Measurements from ENCODE around the gene PTPRG. TPM values are rescaled to one million over a fixed set of nuclear protein-coding genes. Genes with fewer than 3 reads are reported as not detected.
"Not testable (repeated sequence)": the region's sequence is repeated elsewhere in the genome, so short reads cannot be mapped to it uniquely, and the experiment has no call there.

The PTPRG gene
- total RNA-seq, 1 experiment from 2014 or later = 69.3 TPM

DNA sequence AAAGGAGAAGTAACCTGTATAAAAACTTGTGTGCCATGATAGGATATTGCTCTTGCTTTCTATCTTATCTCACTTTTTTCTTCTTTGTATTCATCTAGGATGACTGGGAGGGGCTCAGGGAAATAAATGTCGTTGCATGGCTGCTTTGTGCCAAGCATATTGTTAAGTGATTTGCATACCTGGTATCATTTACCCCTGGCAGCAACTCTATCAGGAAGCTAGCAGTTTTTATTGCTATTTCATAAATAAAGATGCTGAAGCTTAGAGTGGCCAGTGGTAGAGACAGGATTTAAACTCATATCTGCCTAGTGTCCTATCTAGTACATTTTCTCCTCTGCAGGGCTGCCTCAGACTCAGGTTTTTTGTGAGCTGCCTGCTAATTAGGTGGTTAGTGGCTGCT lies 253.3 kb downstream of the PTPRG start:
- Histone ChIP-seq H2AK5ac (ENCODE audit: insufficient read length, low read length) (no peak overlapping the region), H2BK5ac (ENCODE audit: insufficient read length, low read length) (no peak overlapping the region), H3K27me3 (ENCODE audit: insufficient read depth, low read length) (no peaks in the 10 kb centered on the region), H3K14ac (ENCODE audit: insufficient read depth, low read length) (no peak overlapping the region), H2AFZ (ENCODE audit: low read length) (no peak overlapping the region), H2BK20ac (ENCODE audit: low read depth, low read length, poor library complexity, severe bottlenecking) (no peak overlapping the region), H3K23me2 (ENCODE audit: insufficient read length, low read depth, low read length, poor library complexity, severe bottlenecking) (no peaks in the 10 kb centered on the region), H4K5ac (ENCODE audit: insufficient read length, low read depth, low read length) (no peak overlapping the region), H3K18ac (ENCODE audit: insufficient read length, low read depth, low read length) (no peak overlapping the region), H4K20me1 (ENCODE audit: control insufficient read depth, insufficient read depth, insufficient read length) (no peaks in the 10 kb centered on the region), H2BK15ac (ENCODE audit: low read depth, low read length) (no peak overlapping the region), H4K8ac (replicated peaks; ENCODE audit: insufficient read length, low read depth, low read length) (no peak overlapping the region), H3K9ac (ENCODE audit: extremely low read depth, insufficient read length, low read length) (no peak overlapping the region), H3K4ac (ENCODE audit: low read depth, low read length) (no peak overlapping the region), H2BK12ac (ENCODE audit: insufficient read length, low read depth, low read length) (no peak overlapping the region), H2BK120ac (ENCODE audit: low read depth, low read length, poor library complexity, severe bottlenecking) (no peak overlapping the region), H3K23ac (ENCODE audit: insufficient read length, low read depth, low read length) (no peak overlapping the region), H3T11ph (ENCODE audit: low read length) (no peak overlapping the region), H4K91ac (ENCODE audit: insufficient read length, low read depth, low read length) (no peak overlapping the region), H3K79me1 (ENCODE audit: insufficient read depth, low read depth, low read length, poor library complexity, severe bottlenecking) (peaks cover 11% of the 10 kb centered on the region), H3K27ac (ENCODE audit: insufficient read length, low read depth, low read length) (no peak overlapping the region), H3K79me2 (ENCODE audit: insufficient read depth, low read length) (peaks cover 13% of the 10 kb centered on the region; the same call in 1 of the 2 replicates), H3K9me3 (ENCODE audit: control insufficient read depth, low read depth, low read length) (no peaks in the 10 kb centered on the region), H3K4me2 (ENCODE audit: insufficient read depth, insufficient read length, low read length) (no peak overlapping the region), H3K4me1 (ENCODE audit: insufficient read depth, low read length) (peaks cover 5% of the 10 kb centered on the region; the same call in 1 of the 2 replicates), H3K56ac (ENCODE audit: insufficient read length, low read depth, low read length) (no peak overlapping the region)
- TF ChIP-seq, protein P1, sequence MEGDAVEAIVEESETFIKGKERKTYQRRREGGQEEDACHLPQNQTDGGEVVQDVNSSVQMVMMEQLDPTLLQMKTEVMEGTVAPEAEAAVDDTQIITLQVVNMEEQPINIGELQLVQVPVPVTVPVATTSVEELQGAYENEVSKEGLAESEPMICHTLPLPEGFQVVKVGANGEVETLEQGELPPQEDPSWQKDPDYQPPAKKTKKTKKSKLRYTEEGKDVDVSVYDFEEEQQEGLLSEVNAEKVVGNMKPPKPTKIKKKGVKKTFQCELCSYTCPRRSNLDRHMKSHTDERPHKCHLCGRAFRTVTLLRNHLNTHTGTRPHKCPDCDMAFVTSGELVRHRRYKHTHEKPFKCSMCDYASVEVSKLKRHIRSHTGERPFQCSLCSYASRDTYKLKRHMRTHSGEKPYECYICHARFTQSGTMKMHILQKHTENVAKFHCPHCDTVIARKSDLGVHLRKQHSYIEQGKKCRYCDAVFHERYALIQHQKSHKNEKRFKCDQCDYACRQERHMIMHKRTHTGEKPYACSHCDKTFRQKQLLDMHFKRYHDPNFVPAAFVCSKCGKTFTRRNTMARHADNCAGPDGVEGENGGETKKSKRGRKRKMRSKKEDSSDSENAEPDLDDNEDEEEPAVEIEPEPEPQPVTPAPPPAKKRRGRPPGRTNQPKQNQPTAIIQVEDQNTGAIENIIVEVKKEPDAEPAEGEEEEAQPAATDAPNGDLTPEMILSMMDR (conservative IDR thresholded peaks at IDR 0.05) = no peak
- H3K27me3 Mint-ChIP-seq (ENCODE audit: low read depth) = no peaks in the 10 kb centered on the region
- peak overlapping the region; percentile 7 to 87 (median 79); a peak in 4 of 7 replicates for H3K27ac Mint-ChIP-seq
- DNase-seq = no peak
- peaks cover 0 to 2% (median 0%) of the 10 kb centered on the region in 3 experiments; a peak in 1 of 7 replicates for H3K36me3 Mint-ChIP-seq (ENCODE audit: insufficient read depth in 1 of 3, low read depth in 3 of 3)
- H3K4me3 Mint-ChIP-seq = no peak overlapping the region
- H3K9me3 Mint-ChIP-seq = no peaks in the 10 kb centered on the region
- H3K4me1 Mint-ChIP-seq = peaks cover 30 to 39% of the 10 kb centered on the region in 2 experiments
- no CpG with 5 or more reads among the region's 1 CpG for WGBS (ENCODE audit: extremely low coverage, insufficient read length, low lambda C conversion rate)

DNA sequence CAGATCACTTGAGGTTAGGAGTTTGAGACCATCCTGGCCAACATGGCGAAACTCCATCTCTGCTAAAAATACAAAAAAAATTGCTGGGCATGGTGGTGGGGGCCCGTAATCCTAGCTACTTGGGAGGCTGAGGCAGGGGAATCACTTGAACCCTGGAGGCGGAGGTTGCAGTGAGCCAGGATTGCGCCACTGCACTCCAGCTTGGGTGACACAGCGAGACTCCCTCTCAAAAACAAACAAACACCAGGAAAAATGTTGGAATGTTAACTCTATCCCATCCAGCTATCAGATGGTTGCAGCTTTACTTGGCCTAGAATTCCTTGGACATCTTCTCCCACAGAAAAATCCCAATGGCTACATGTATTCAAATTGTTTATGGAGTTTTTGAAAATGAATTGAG lies 254.9 kb downstream of the PTPRG start:
- H2BK20ac ChIP-seq (ENCODE audit: low read depth, low read length, poor library complexity, severe bottlenecking); H4K8ac ChIP-seq (replicated peaks; ENCODE audit: insufficient read length, low read depth, low read length); H2BK12ac ChIP-seq (ENCODE audit: insufficient read length, low read depth, low read length); H3K27me3 Mint-ChIP-seq (ENCODE audit: low read depth); DNase-seq; H3K9me3 Mint-ChIP-seq; H3K27me3 ChIP-seq (ENCODE audit: insufficient read depth, low read length); H3K36me3 Mint-ChIP-seq (ENCODE audit: insufficient read depth in 1 of 3, low read depth in 3 of 3); H2AK5ac ChIP-seq (ENCODE audit: insufficient read length, low read length); H3K27ac ChIP-seq (ENCODE audit: insufficient read length, low read depth, low read length); H4K91ac ChIP-seq (ENCODE audit: insufficient read length, low read depth, low read length); H4K20me1 ChIP-seq (ENCODE audit: control insufficient read depth, insufficient read depth, insufficient read length); H3K4ac ChIP-seq (ENCODE audit: low read depth, low read length); H2AFZ ChIP-seq (ENCODE audit: low read length); H3K23ac ChIP-seq (ENCODE audit: insufficient read length, low read depth, low read length); H3K14ac ChIP-seq (ENCODE audit: insufficient read depth, low read length); H3K27ac Mint-ChIP-seq; H3K18ac ChIP-seq (ENCODE audit: insufficient read length, low read depth, low read length); H2BK5ac ChIP-seq (ENCODE audit: insufficient read length, low read length); H2BK120ac ChIP-seq (ENCODE audit: low read depth, low read length, poor library complexity, severe bottlenecking); H3K4me3 Mint-ChIP-seq; H3K23me2 ChIP-seq (ENCODE audit: insufficient read length, low read depth, low read length, poor library complexity, severe bottlenecking); H3K56ac ChIP-seq (ENCODE audit: insufficient read length, low read depth, low read length); H2BK15ac ChIP-seq (ENCODE audit: low read depth, low read length); H3K9ac ChIP-seq (ENCODE audit: extremely low read depth, insufficient read length, low read length); H3K79me2 ChIP-seq (ENCODE audit: insufficient read depth, low read length); H3T11ph ChIP-seq (ENCODE audit: low read length); H3K4me2 ChIP-seq (ENCODE audit: insufficient read depth, insufficient read length, low read length); H4K5ac ChIP-seq (ENCODE audit: insufficient read length, low read depth, low read length); H3K9me3 ChIP-seq (ENCODE audit: control insufficient read depth, low read depth, low read length); H3K4me1 ChIP-seq (ENCODE audit: insufficient read depth, low read length): not testable (repeated sequence)
- peaks cover 17% of the 10 kb centered on the region for H3K79me1 ChIP-seq (ENCODE audit: insufficient read depth, low read depth, low read length, poor library complexity, severe bottlenecking)
- WGBS (ENCODE audit: extremely low coverage, insufficient read length, low lambda C conversion rate) = no CpG with 5 or more reads among the region's 5 CpGs
- H3K4me1 Mint-ChIP-seq = peaks cover 23 to 31% of the 10 kb centered on the region in 2 experiments
